GM12891 (cell line): ENCODE data around the gene PMPCA.

Experiments used
- POLR2A ChIP-seq: IDR thresholded peaks from 2 replicates; pipeline ENCODE4 v1.6.1; 2011; ENCODE audit warnings: low read depth, low read length, control low read depth
- POLR2AphosphoS5 ChIP-seq: IDR thresholded peaks from 2 replicates; pipeline ENCODE4 v1.6.1; 2011; ENCODE audit warnings: low read depth, low read length, control low read depth
- TAF1 ChIP-seq: IDR thresholded peaks from 2 replicates; pipeline ENCODE4 v1.6.1; 2011; ENCODE audit warnings: low read depth, low read length, control low read depth

DNA sequence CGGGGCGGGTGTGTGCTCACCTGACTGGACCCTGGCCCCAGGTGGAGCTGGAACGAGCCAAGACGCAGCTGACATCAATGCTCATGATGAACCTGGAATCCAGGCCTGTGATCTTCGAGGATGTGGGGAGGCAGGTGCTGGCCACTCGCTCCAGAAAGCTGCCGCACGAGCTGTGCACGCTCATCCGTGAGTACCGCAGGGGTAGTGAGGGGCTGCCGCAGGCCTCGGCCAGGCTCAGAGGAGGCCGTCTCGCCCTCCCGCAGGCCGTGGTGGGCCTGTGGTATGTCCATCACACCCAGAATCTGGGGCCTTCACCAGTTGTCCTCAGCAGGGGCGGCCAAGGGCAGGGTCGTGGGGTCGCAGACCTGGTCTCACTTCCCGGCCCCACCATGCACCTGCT is 11.3 kb downstream of the PMPCA start:
- TF ChIP-seq POLR2AphosphoS5 (no peak), POLR2A (no peak), TAF1 (no peak)
